ENCODE measurements around the gene MZB1.
"Not testable (repeated sequence)": the region's sequence is repeated elsewhere in the genome, so short reads cannot be mapped to it uniquely, and the experiment has no call there.

MZB1 gene

GRCh38 chr5:139410993-139411828, 21.5 kb upstream of the MZB1 start:
- Histone ChIP-seq H3K4me3 (no peak overlapping the region), H3K27ac (peak overlapping the region; percentile 72 to 78)
- TF ChIP-seq CTCF (IDR thresholded peaks at IDR 0.05) = no peak
- DNase-seq (ENCODE audit: low spot score) = no peak

GRCh38 chr5:139410121-139410992, 20.6 kb upstream of the MZB1 start:
- no peak for DNase-seq (ENCODE audit: low spot score)
- H3K4me3 ChIP-seq = no peak overlapping the region
- peak overlapping the region; percentile 72 to 78 for H3K27ac ChIP-seq
- TF ChIP-seq CTCF (IDR thresholded peaks at IDR 0.05) = no peak

GRCh38 chr5:139409116-139409515, 19.4 kb upstream of the MZB1 start:
- not testable (repeated sequence) for H3K27ac ChIP-seq; DNase-seq (ENCODE audit: low spot score); H3K4me3 ChIP-seq

- no peak for DNase-seq (ENCODE audit: low spot score)
- Histone ChIP-seq H3K4me3 (no peak overlapping the region), H3K27ac (no peak overlapping the region)
- TF ChIP-seq CTCF (IDR thresholded peaks at IDR 0.05) = no peak
Measured at GRCh38 chr5:139408191-139408590, 18.5 kb upstream of the MZB1 start.

- no peak for DNase-seq (ENCODE audit: low spot score)
- no peak for TF ChIP-seq CTCF (IDR thresholded peaks at IDR 0.05)
- no peak overlapping the region for H3K4me3 ChIP-seq
- H3K27ac ChIP-seq = no peak overlapping the region
Measured at GRCh38 chr5:139407517-139407916, 17.8 kb upstream of the MZB1 start.

- TF ChIP-seq CTCF (IDR thresholded peaks at IDR 0.05) = no peak
- Histone ChIP-seq H3K27ac (no peak overlapping the region), H3K4me3 (no peak overlapping the region)
- DNase-seq (ENCODE audit: low spot score) = no peak
Measured at GRCh38 chr5:139406963-139407362, 17.2 kb upstream of the MZB1 start.

GRCh38 chr5:139404484-139404840, 14.7 kb upstream of the MZB1 start:
- TF ChIP-seq CTCF (IDR thresholded peaks at IDR 0.05) = no peak
- peak overlapping the region; percentile 77 for H3K4me3 ChIP-seq
- H3K27ac ChIP-seq = peak overlapping the region; percentile 58 to 98
- DNase-seq (ENCODE audit: low spot score) = no peak

Data from coronary artery (tissue), 2 donors.